H1 (cell line): ENCODE results near the gene HTR4. TPM values are rescaled to one million over a fixed set of nuclear protein-coding genes. Genes with fewer than 3 reads are reported as not detected.

Experiments used
- CTCF ChIA-PET: fragments of 300-600 bp; sonication (Branson Sonifier 250); formaldehyde crosslinking; loops from one replicate; lab custom pipeline; 2021; ENCODE audit not compliant: partially characterized antibody; lab: Charles Lee
- POLR2A ChIA-PET: fragments of 300-600 bp; sonication (Branson Sonifier 250); formaldehyde crosslinking; loops from one replicate; lab custom pipeline; 2021; ENCODE audit warnings: inconsistent platforms; ENCODE audit not compliant: partially characterized antibody; lab: Charles Lee
- DNase-seq, 2 experiments: peaks; one replicate each; pipeline versions ENCODE4 v3.0.0 to v3.0.0-alpha.2; 2010 to 2022; ENCODE audit warnings: low spot score in 2 of 2, low read depth in 1 of 2, mixed read lengths in 1 of 2
- FAIRE-seq: peaks from 2 replicates; lab custom pipeline; 2011; peaks lifted over from hg19 to GRCh38; lab: Jason Lieb, UNC
- H2AFZ ChIP-seq: 2 replicates; pipeline ENCODE4 v1.8.1; 2012; ENCODE audit warnings: low read length, inconsistent platforms
- H2AK5ac ChIP-seq: 2 replicates; pipeline ENCODE4 v1.6.1; 2013; ENCODE audit warnings: low read depth, low read length
- H2BK120ac ChIP-seq: replicated peaks from 2 replicates; pipeline ENCODE3; 2013; ENCODE audit warnings: low read depth, low read length, inconsistent platforms
- H2BK12ac ChIP-seq: 2 replicates; pipeline ENCODE4 v1.6.1; 2013; ENCODE audit warnings: low read depth, low read length
- H2BK15ac ChIP-seq: 2 replicates; pipeline ENCODE4 v1.6.1; 2013; ENCODE audit warnings: low read length
- H2BK20ac ChIP-seq: 2 replicates; pipeline ENCODE4 v1.6.1; 2013; ENCODE audit warnings: low read length
- H2BK5ac ChIP-seq: 2 replicates; pipeline ENCODE4 v1.6.1; 2013; ENCODE audit warnings: low read depth, low read length
- H3K14ac ChIP-seq: 2 replicates; pipeline ENCODE4 v1.6.1; 2013; ENCODE audit warnings: inconsistent platforms; ENCODE audit not compliant: insufficient read length
- H3K18ac ChIP-seq: 2 replicates; pipeline ENCODE4 v1.6.1; 2013; ENCODE audit warnings: low read length; ENCODE audit errors: extremely low read depth
- H3K23ac ChIP-seq: 2 replicates; pipeline ENCODE4 v1.6.1; 2013; ENCODE audit warnings: inconsistent platforms; ENCODE audit not compliant: insufficient read length
- H3K23me2 ChIP-seq: 2 replicates; pipeline ENCODE4 v1.6.1; 2013; ENCODE audit warnings: low read depth, low read length
- H3K27ac ChIP-seq: 2 replicates; pipeline ENCODE4 v1.6.1; 2011; ENCODE audit warnings: low read depth, low read length, inconsistent platforms
- H3K27me3 ChIP-seq, 4 experiments: replicated peaks in 1 of 4; 1 replicate in 1 of 4; 2 replicates in 3 of 4; pipeline versions ENCODE4 v1.6.1 to v1.8.1; 2011 to 2013; ENCODE audit warnings: low read length in 3 of 4, mild to moderate bottlenecking in 3 of 4, inconsistent platforms in 2 of 4, mixed read lengths in 2 of 4, moderate library complexity in 1 of 4; ENCODE audit not compliant: control insufficient read depth in 3 of 4, insufficient read depth in 3 of 4; ENCODE audit errors: extremely low read depth in 1 of 4
- H3K36me3 ChIP-seq, 4 experiments: 2 replicates each; pipeline versions ENCODE4 v1.6.1 to v1.8.1; 2011 to 2013; ENCODE audit warnings: mild to moderate bottlenecking in 4 of 4, low read length in 3 of 4, moderate library complexity in 2 of 4, control low read depth in 1 of 4, inconsistent platforms in 1 of 4; ENCODE audit not compliant: insufficient read depth in 4 of 4, control insufficient read depth in 2 of 4
- H3K4ac ChIP-seq: replicated peaks from 2 replicates; pipeline ENCODE3; 2013; ENCODE audit warnings: low read length, low read depth, mixed read lengths, inconsistent platforms; ENCODE audit not compliant: insufficient read length
- H3K4me1 ChIP-seq, 4 experiments: replicated peaks in 1 of 4; 1 replicate in 1 of 4; 2 replicates in 3 of 4; pipeline versions ENCODE4 v1.6.1 to v1.8.1; 2011 to 2013; ENCODE audit warnings: low read length in 3 of 4, inconsistent platforms in 2 of 4, mixed read lengths in 1 of 4; ENCODE audit not compliant: insufficient read depth in 4 of 4, control insufficient read depth in 3 of 4
- H3K4me2 ChIP-seq, 2 experiments: 2 replicates each; pipeline versions ENCODE4 v1.6.1 to v1.8.1; 2011 to 2013; ENCODE audit warnings: low read depth in 2 of 2, low read length in 2 of 2, control low read depth in 1 of 2, inconsistent platforms in 1 of 2, mild to moderate bottlenecking in 1 of 2; ENCODE audit not compliant: insufficient read depth in 1 of 2
- H3K4me3 ChIP-seq, 4 experiments: fragments of 200-600, 300-600 bp in 1 of 4; sonication (generic), shearing (Covaris generic), sonication (Bioruptor Twin) in 1 of 4; 2 replicates each; pipeline versions ENCODE4 v1.5.1 to v1.8.1; 2011 to 2016; ENCODE audit warnings: low read length in 4 of 4, low read depth in 3 of 4, control low read depth in 2 of 4, inconsistent platforms in 2 of 4, mild to moderate bottlenecking in 2 of 4, mixed read lengths in 1 of 4, moderate library complexity in 1 of 4; ENCODE audit not compliant: insufficient read depth in 2 of 4; ENCODE audit errors: extremely low read depth in 1 of 4
- H3K56ac ChIP-seq: replicated peaks from 2 replicates; pipeline ENCODE3; 2013; ENCODE audit warnings: low read depth, mild to moderate bottlenecking, mixed read lengths, low read length, inconsistent platforms; ENCODE audit not compliant: insufficient read length
- H3K79me1 ChIP-seq: 2 replicates; pipeline ENCODE4 v1.6.1; 2013; ENCODE audit warnings: low read depth, low read length, control low read depth
- H3K79me2 ChIP-seq, 2 experiments: 2 replicates each; pipeline versions ENCODE4 v1.6.1 to v1.8.1; 2012 to 2013; ENCODE audit warnings: low read length in 2 of 2, mild to moderate bottlenecking in 2 of 2, inconsistent platforms in 1 of 2; ENCODE audit not compliant: insufficient read depth in 2 of 2, control insufficient read depth in 1 of 2
- H3K9ac ChIP-seq, 4 experiments: replicated peaks in 1 of 4; 1 replicate in 1 of 4; 2 replicates in 3 of 4; pipeline versions ENCODE4 v1.6.1 to v1.8.1; 2011 to 2013; ENCODE audit warnings: low read depth in 3 of 4, low read length in 3 of 4, control low read depth in 2 of 4, mild to moderate bottlenecking in 2 of 4, moderate library complexity in 2 of 4, inconsistent platforms in 1 of 4; ENCODE audit errors: extremely low read depth in 1 of 4
- H3K9me3 ChIP-seq, 2 experiments: 2 replicates each; pipeline versions ENCODE4 v1.6.1 to v1.8.1; 2012 to 2013; ENCODE audit warnings: mild to moderate bottlenecking in 2 of 2, moderate library complexity in 2 of 2, control low read depth in 1 of 2, inconsistent platforms in 1 of 2, low read depth in 1 of 2, low read length in 1 of 2, mixed read lengths in 1 of 2; ENCODE audit not compliant: insufficient read depth in 2 of 2
- H4K20me1 ChIP-seq, 2 experiments: replicated peaks in 1 of 2; 2 replicates each; pipeline versions ENCODE3 to v1.8.1; 2011 to 2013; ENCODE audit warnings: inconsistent platforms in 2 of 2, low read length in 2 of 2, mild to moderate bottlenecking in 1 of 2; ENCODE audit not compliant: insufficient read depth in 2 of 2, control insufficient read depth in 1 of 2
- H4K5ac ChIP-seq: 2 replicates; pipeline ENCODE4 v1.6.1; 2013; ENCODE audit warnings: low read length, low read depth, mixed read lengths, inconsistent platforms; ENCODE audit not compliant: insufficient read length
- H4K8ac ChIP-seq: 2 replicates; pipeline ENCODE4 v1.8.0; 2013; ENCODE audit warnings: mild to moderate bottlenecking, moderate library complexity, low read length, inconsistent platforms; ENCODE audit not compliant: insufficient read depth; ENCODE audit errors: extremely low read depth
- H4K91ac ChIP-seq: replicated peaks from 2 replicates; pipeline ENCODE3; 2013; ENCODE audit warnings: low read length, mixed read lengths, inconsistent platforms; ENCODE audit not compliant: insufficient read length
- ASH2L ChIP-seq: fragments of 200-600, 300-600 bp; sonication (generic); IDR thresholded peaks from one replicate; pipeline ENCODE4 v1.7.1; 2017; ENCODE audit warnings: low read length
- BCL11A ChIP-seq, 2 experiments: IDR thresholded peaks; one replicate each; pipeline ENCODE4 v1.6.1; 2011; ENCODE audit warnings: low read depth in 2 of 2, low read length in 2 of 2, mild to moderate bottlenecking in 2 of 2
- CTBP2 ChIP-seq: IDR thresholded peaks from 2 replicates; pipeline ENCODE4 v1.7.0; 2011; ENCODE audit warnings: borderline replicate concordance, mild to moderate bottlenecking, moderate library complexity, mixed read lengths, low read length; ENCODE audit not compliant: insufficient read depth, insufficient read length
- EP300 ChIP-seq, 2 experiments: IDR thresholded peaks; 1 replicate in 1 of 2; 2 replicates in 1 of 2; pipeline ENCODE4 v1.6.1; 2011 to 2012; ENCODE audit warnings: low read depth in 2 of 2, low read length in 2 of 2, mild to moderate bottlenecking in 2 of 2, borderline replicate concordance in 1 of 2, inconsistent platforms in 1 of 2, moderate library complexity in 1 of 2
- HDAC6 ChIP-seq: IDR thresholded peaks from one replicate; pipeline ENCODE4 v1.7.1; 2012; ENCODE audit warnings: low read depth, mild to moderate bottlenecking, inconsistent platforms, low read length, moderate library complexity
- JUN ChIP-seq: IDR thresholded peaks from 2 replicates; pipeline ENCODE4 v1.6.1; 2011; ENCODE audit warnings: low read depth, mild to moderate bottlenecking, improper control_type of control experiment, low read length
- TEAD4 ChIP-seq: IDR thresholded peaks from 2 replicates; pipeline ENCODE4 v1.6.1; 2012; ENCODE audit warnings: low read depth, low read length, inconsistent platforms, mixed read lengths
- ZNF274 ChIP-seq: IDR thresholded peaks from 2 replicates; pipeline ENCODE4 v1.7.0; 2012; ENCODE audit warnings: low read length, borderline replicate concordance; ENCODE audit errors: extremely low read depth
- WGBS, 2 experiments: shearing (Covaris generic) in 1 of 2; methylation state at CpG; one replicate each; pipeline versions ENCODE4 v1.1.6 to v1.1.7; 2013 to 2015; ENCODE audit warnings: low lambda C conversion rate in 2 of 2, mixed read lengths in 2 of 2, inconsistent platforms in 1 of 2, low coverage in 1 of 2, missing lambda C conversion rate in 1 of 2; ENCODE audit not compliant: insufficient replicate concordance in 2 of 2, insufficient coverage in 1 of 2, insufficient read length in 1 of 2; ENCODE audit errors: extremely low coverage in 1 of 2, missing lambda C conversion rate in 1 of 2; 5-methylcytosine and 5-hydroxymethylcytosine counted together
- polyA plus RNA-seq, 7 experiments: library from polyadenylated mRNA; depleted of rRNA in 3 of 7; stranded (reverse) in 5 of 7; unstranded in 2 of 7; fragments of >200 nt in 5 of 7; fragments of 200-250 nt in 2 of 7; gene quantifications; 1 replicate in 5 of 7; 2 replicates in 1 of 7; 4 replicates in 1 of 7; pipeline versions ENCODE4 v1.2.1 to v1.2.3, GENCODE V29; 2011 to 2013; ENCODE audit warnings: missing spikeins in 2 of 7, mixed read lengths in 2 of 7
- total RNA-seq: library from RNA; stranded (reverse); fragmentation: NEBNext Ultra II Directional; extraction: Animal tissue kit (Norgen Biotek cat#: 25700); gene quantifications from 2 replicates; pipeline ENCODE4 v1.2.1, GENCODE V29; 2021
- TF ChIP-seq, protein P1 (sequence below): IDR thresholded peaks from 2 replicates; pipeline ENCODE4 v1.6.1; 2011; ENCODE audit warnings: low read length, improper control_type of control experiment
- TF ChIP-seq, protein P2 (sequence below): IDR thresholded peaks from 2 replicates; pipeline ENCODE4 v1.6.1; 2012; ENCODE audit warnings: inconsistent platforms

Gene HTR4
- total and polyA plus RNA-seq, 2 of the 8 experiments (the other 6 are each of a cell fraction or from before 2014, with no cell fraction given) = not detected

DNA sequence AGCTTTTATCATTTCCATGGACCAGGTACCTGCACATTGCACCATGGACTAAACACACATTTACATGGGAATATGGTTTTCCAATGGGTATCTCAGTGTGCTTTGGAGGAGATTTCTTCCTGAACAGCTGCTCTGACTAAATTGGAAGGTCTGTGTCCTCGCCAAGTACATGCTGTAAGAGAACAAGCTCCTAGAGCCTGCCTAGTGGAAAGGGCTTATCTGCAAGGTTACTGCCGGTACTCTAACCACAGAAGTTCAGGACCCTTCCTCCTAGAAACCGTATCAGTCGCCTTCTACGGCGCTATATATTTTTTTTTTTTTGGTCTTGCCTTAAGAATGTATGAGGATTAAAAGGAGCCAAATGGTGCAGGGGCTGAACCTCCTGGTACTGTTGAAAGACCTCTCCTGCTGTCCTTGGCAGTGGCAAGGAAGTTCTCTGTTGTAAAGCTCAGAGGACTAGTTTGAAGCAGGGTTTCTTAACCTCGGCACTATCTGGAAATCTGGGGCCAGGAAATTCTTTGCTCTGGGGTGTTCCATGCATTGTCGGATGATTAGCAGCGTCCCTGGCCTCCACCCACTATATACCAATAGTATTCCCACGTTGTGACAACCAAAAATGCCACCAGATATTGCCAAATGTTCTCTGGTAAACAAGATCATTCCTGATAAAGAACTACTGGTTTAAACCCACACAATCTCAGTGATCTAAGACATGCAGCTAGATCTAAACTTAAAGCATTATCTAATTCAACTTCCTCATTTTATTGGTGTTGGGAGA lies 163.1 kb downstream of the HTR4 start:
- H3K18ac ChIP-seq = no peak overlapping the region
- no peaks in the 10 kb centered on the region for H3K79me2 ChIP-seq
- no peak overlapping the region for H3K23ac ChIP-seq
- no peak for TF ChIP-seq JUN
- no peak for TF ChIP-seq ASH2L
- TF ChIP-seq ZNF274 = no peak
- TF ChIP-seq CTBP2 = no peak
- TF ChIP-seq TEAD4 = no peak
- TF ChIP-seq BCL11A (IDR thresholded peaks at IDR 0.05; ENCODE audit: low read depth in 2 of 2, low read length in 2 of 2) = no peak
- TF ChIP-seq, protein P1, sequence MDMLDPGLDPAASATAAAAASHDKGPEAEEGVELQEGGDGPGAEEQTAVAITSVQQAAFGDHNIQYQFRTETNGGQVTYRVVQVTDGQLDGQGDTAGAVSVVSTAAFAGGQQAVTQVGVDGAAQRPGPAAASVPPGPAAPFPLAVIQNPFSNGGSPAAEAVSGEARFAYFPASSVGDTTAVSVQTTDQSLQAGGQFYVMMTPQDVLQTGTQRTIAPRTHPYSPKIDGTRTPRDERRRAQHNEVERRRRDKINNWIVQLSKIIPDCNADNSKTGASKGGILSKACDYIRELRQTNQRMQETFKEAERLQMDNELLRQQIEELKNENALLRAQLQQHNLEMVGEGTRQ = no peak
- no peak for TF ChIP-seq EP300 (IDR thresholded peaks at IDR 0.05; ENCODE audit: borderline replicate concordance in 1 of 2, low read depth in 2 of 2, low read length in 2 of 2)
- TF ChIP-seq HDAC6 = no peak
- TF ChIP-seq, protein P2, sequence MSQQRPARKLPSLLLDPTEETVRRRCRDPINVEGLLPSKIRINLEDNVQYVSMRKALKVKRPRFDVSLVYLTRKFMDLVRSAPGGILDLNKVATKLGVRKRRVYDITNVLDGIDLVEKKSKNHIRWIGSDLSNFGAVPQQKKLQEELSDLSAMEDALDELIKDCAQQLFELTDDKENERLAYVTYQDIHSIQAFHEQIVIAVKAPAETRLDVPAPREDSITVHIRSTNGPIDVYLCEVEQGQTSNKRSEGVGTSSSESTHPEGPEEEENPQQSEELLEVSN = no peak

More for the DNA sequence above, 163.1 kb downstream of the HTR4 start:
- Histone ChIP-seq H2BK20ac (no peak overlapping the region), H2AFZ (no peak overlapping the region), H4K91ac (no peak overlapping the region), H3K9ac (no peak overlapping the region), H3K56ac (no peak overlapping the region), H3K23me2 (no peaks in the 10 kb centered on the region), H3K4ac (no peak overlapping the region), H2BK12ac (no peak overlapping the region), H2BK120ac (no peak overlapping the region), H3K4me2 (no peak overlapping the region), H3K4me1 (no peaks in the 10 kb centered on the region), H2BK5ac (no peak overlapping the region), H3K9me3 (no peaks in the 10 kb centered on the region), H3K36me3 (no peaks in the 10 kb centered on the region), H3K14ac (no peak overlapping the region), H3K4me3 (no peak overlapping the region), H2BK15ac (no peak overlapping the region), H4K5ac (no peak overlapping the region), H3K27me3 (no peaks in the 10 kb centered on the region; a peak in 1 of 7 replicates), H4K8ac (no peak overlapping the region), H3K27ac (no peak overlapping the region), H3K79me1 (no peaks in the 10 kb centered on the region), H2AK5ac (no peak overlapping the region), H4K20me1 (no peaks in the 10 kb centered on the region)
- DNase-seq (no peak), FAIRE-seq (no peak)
- WGBS, 2 experiments = 81% methylated on average over 10 of the region's 10 CpGs; no CpG with 5 or more reads in 1 of the 2 experiments
- CTCF ChIA-PET = interaction anchor here (0.6 to 3.1 kb wide), 7 partner anchors 9 to 248 kb away, joined by 3 to 21 read pairs (median 4); no protein-coding TSS in a partner anchor
- POLR2A ChIA-PET = no interaction called here
